RWPE2 (cell line): ENCODE data around the gene ANKRD28.
"Not testable (repeated sequence)": the region's sequence is repeated elsewhere in the genome, so short reads cannot be mapped to it uniquely, and the experiment has no call there.

Experiments
- ATAC-seq: fragments of 200-7000 bp; cut with Tn5 transposase; 3 replicates; pipeline ENCODE4 v1.9.1; 2021; ENCODE audit warnings: low read depth
- DNase-seq: peaks from one replicate; pipeline ENCODE4 v3.0.0-alpha.2; 2020; ENCODE audit warnings: low spot score
- H3K27ac ChIP-seq: fragments of 450-650 bp; 2 replicates; pipeline ENCODE4 v1.5.1; 2017; ENCODE audit warnings: mild to moderate bottlenecking; ENCODE audit not compliant: poor library complexity, severe bottlenecking
- H3K27me3 ChIP-seq: fragments of 250-450 bp; sonication (Bioruptor Pico); 2 replicates; pipeline ENCODE4 v1.5.1; 2021; ENCODE audit warnings: mild to moderate bottlenecking, moderate library complexity; ENCODE audit not compliant: insufficient read depth, poor library complexity, severe bottlenecking
- H3K36me3 ChIP-seq: fragments of 250-450 bp; sonication (Bioruptor Pico); 2 replicates; pipeline ENCODE4 v1.5.1; 2020; ENCODE audit warnings: low read depth, mild to moderate bottlenecking, moderate library complexity
- H3K4me1 ChIP-seq: fragments of 250-450 bp; sonication (Bioruptor Pico); 2 replicates; pipeline ENCODE4 v1.5.1; 2021; ENCODE audit warnings: mild to moderate bottlenecking, moderate library complexity; ENCODE audit not compliant: insufficient read depth, poor library complexity, severe bottlenecking
- H3K4me3 ChIP-seq: fragments of 250-450 bp; sonication (Bioruptor Pico); 2 replicates; pipeline ENCODE4 v1.5.1; 2021; ENCODE audit warnings: mild to moderate bottlenecking, moderate library complexity; ENCODE audit not compliant: severe bottlenecking
- H3K9me3 ChIP-seq: fragments of 250-450 bp; sonication (Bioruptor Pico); 2 replicates; pipeline ENCODE4 v1.5.1; 2021; ENCODE audit warnings: mild to moderate bottlenecking, moderate library complexity; ENCODE audit not compliant: severe bottlenecking
- TF ChIP-seq, protein P1 (sequence below): fragments of 450-650 bp; IDR thresholded peaks from one replicate; pipeline ENCODE4 v1.5.1; 2017; ENCODE audit warnings: mild to moderate bottlenecking, moderate library complexity; ENCODE audit not compliant: poor library complexity, severe bottlenecking

Gene ANKRD28

DNA sequence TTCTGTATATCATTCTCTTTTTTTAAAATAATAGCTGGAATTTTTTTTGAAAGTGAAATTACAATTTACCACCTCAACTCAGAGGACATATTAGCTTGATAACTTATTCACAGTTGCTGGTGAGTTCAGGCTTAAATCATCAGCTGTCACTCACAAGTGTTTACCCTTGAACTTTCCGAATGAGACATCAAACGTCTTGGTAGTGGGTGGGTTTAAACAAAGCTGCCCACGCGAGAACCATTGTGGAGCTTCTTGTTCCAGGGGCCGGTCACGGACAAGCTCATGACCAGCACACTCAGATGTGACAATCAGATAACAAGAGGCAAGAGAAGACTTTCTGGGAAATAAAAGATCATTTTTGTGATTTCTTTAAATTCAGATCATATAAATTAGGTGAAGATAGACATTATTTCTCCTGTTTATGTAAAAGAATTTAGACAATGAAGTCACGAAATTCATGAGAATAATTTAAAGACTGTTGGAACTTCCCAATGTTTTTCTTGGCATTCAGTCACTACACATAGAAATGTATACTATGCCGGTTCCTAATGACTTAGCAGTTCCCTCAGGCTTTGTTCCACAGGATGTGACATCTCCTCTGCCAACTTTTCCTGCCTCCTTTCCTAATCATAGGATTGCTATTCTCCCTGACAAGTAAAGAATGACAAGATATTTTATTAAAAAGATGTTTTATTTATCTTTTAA is 167.0 kb downstream of the ANKRD28 start:
- Histone ChIP-seq H3K4me3 (no peak overlapping the region), H3K9me3 (no peaks in the 10 kb centered on the region), H3K36me3 (no peaks in the 10 kb centered on the region), H3K4me1 (peaks cover 44% of the 10 kb centered on the region), H3K27me3 (no peaks in the 10 kb centered on the region), H3K27ac (peak overlapping the region; percentile 95)
- DNase-seq (no peak), ATAC-seq (peak; percentile 67)
- TF ChIP-seq, protein P1, sequence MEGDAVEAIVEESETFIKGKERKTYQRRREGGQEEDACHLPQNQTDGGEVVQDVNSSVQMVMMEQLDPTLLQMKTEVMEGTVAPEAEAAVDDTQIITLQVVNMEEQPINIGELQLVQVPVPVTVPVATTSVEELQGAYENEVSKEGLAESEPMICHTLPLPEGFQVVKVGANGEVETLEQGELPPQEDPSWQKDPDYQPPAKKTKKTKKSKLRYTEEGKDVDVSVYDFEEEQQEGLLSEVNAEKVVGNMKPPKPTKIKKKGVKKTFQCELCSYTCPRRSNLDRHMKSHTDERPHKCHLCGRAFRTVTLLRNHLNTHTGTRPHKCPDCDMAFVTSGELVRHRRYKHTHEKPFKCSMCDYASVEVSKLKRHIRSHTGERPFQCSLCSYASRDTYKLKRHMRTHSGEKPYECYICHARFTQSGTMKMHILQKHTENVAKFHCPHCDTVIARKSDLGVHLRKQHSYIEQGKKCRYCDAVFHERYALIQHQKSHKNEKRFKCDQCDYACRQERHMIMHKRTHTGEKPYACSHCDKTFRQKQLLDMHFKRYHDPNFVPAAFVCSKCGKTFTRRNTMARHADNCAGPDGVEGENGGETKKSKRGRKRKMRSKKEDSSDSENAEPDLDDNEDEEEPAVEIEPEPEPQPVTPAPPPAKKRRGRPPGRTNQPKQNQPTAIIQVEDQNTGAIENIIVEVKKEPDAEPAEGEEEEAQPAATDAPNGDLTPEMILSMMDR: no peak

DNA sequence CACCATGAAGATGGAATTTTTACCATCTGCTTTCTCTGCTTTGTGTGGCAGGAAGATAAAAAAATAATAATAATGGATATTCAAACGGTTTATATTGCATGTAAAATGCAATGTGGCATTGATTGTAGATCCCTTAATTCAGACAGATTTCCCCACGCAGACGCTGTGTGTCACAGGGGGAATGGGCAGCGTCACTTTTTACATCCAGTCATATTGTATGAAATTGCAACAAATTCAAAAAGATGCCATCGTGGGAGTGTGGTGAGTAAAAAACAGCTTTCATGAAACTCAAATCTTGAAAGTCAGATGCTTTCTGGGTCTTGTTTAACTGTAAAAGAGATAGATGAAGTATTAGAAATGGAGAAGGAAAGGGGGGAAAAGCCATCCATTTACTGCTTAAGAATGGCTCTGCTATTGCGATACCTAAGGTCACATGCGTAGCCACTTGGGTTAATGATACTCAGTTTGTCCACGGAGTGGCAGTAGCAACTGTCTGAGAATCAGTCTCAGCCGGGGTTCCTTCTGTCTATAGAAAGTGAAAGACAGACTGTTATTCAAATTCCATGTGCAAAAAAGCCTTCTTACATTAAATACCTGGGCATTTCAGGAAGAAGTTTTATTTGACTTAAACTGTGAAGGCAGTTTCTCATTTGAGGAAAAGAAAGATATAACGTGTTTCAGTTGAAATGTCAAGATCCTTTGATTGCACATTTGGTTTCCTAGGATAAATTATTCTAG is 167.8 kb downstream of the ANKRD28 start:
- H3K4me1 ChIP-seq: peaks cover 37% of the 10 kb centered on the region
- no peak overlapping the region for H3K4me3 ChIP-seq
- no peak for DNase-seq
- TF ChIP-seq, protein P1: peak; percentile 94
- no peaks in the 10 kb centered on the region for H3K9me3 ChIP-seq
- no peaks in the 10 kb centered on the region for H3K27me3 ChIP-seq
- H3K27ac ChIP-seq: peak overlapping the region; percentile 95
- ATAC-seq: peak; percentile 85
- no peaks in the 10 kb centered on the region for H3K36me3 ChIP-seq

DNA sequence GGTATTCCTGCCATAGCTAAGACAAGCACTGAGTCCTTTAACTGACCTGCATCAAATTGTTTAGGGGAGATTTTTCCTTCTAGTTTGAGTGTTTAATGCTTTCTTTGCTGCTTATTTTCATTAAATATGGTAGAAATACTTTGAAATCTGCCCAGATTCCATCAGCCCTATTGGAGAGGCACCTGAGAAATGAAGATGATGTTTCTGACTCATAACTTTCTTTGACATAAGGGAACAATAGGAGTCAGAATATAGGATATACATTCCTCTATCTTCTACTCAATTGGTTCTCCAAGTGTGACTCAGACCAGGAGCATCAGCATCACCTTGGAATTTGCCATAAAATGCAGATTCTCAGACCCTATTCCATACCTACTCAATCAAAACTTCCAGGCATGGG is 168.8 kb downstream of the ANKRD28 start:
- TF ChIP-seq, protein P1: no peak
- no peak for DNase-seq
- H3K9me3 ChIP-seq: no peaks in the 10 kb centered on the region
- no peaks in the 10 kb centered on the region for H3K36me3 ChIP-seq
- ATAC-seq: peak; percentile 34; the same call in 1 of the 3 replicates
- H3K4me3 ChIP-seq: no peak overlapping the region
- H3K4me1 ChIP-seq: peaks cover 27% of the 10 kb centered on the region
- H3K27ac ChIP-seq: no peak overlapping the region
- no peaks in the 10 kb centered on the region for H3K27me3 ChIP-seq

- Histone ChIP-seq H3K27ac (no peak overlapping the region), H3K4me1 (no peaks in the 10 kb centered on the region), H3K27me3 (no peaks in the 10 kb centered on the region), H3K36me3 (no peaks in the 10 kb centered on the region), H3K4me3 (no peak overlapping the region), H3K9me3 (peaks cover 17% of the 10 kb centered on the region)
- DNase-seq: no peak
- ATAC-seq: no peak
- TF ChIP-seq, protein P1: no peak
Measured at GRCh38 chr3:15623535-15624440, 174.0 kb downstream of the ANKRD28 start.

GRCh38 chr3:15619659-15620464 is 177.9 kb downstream of the ANKRD28 start:
- ATAC-seq, H3K27me3 ChIP-seq, H3K36me3 ChIP-seq, DNase-seq, H3K4me3 ChIP-seq, H3K27ac ChIP-seq, H3K4me1 ChIP-seq: not testable (repeated sequence)
- H3K9me3 ChIP-seq: peaks cover 17% of the 10 kb centered on the region
